GM18502 (cell line): ENCODE data around the gene KRTAP13-1.
A peak's percentile ranks its signal among the peaks of the same experiment; 100 is the strongest.

Experiments used
- ATAC-seq: cut with Tn5 transposase; IDR thresholded peaks from one replicate; pipeline ENCODE4 v1.9.1; 2021; ENCODE audit warnings: mild to moderate bottlenecking; ENCODE audit not compliant: unreplicated experiment, poor library complexity

Gene KRTAP13-1

GRCh38 chr21:30395731-30396130 lies at the start of gene KRTAP13-1:
KRTAP13-1 (plus strand) TSS chr21:30396031; CDS start chr21:30396087, 56 bp downstream.
- ATAC-seq, result no peak

GRCh38 chr21:30348506-30348905 lies 47.3 kb upstream of the KRTAP13-1 start, which contains the start of gene KRTAP23-1:
KRTAP23-1 (minus strand) TSS chr21:30348606; CDS start chr21:30348606, 0 bp downstream.
- no peak for ATAC-seq

- ATAC-seq, result no peak
Measured at GRCh38 chr21:30349572-30349971, 46.3 kb upstream of the KRTAP13-1 start.

GRCh38 chr21:30351534-30351933 lies 44.3 kb upstream of the KRTAP13-1 start:
- ATAC-seq, result no peak

DNA sequence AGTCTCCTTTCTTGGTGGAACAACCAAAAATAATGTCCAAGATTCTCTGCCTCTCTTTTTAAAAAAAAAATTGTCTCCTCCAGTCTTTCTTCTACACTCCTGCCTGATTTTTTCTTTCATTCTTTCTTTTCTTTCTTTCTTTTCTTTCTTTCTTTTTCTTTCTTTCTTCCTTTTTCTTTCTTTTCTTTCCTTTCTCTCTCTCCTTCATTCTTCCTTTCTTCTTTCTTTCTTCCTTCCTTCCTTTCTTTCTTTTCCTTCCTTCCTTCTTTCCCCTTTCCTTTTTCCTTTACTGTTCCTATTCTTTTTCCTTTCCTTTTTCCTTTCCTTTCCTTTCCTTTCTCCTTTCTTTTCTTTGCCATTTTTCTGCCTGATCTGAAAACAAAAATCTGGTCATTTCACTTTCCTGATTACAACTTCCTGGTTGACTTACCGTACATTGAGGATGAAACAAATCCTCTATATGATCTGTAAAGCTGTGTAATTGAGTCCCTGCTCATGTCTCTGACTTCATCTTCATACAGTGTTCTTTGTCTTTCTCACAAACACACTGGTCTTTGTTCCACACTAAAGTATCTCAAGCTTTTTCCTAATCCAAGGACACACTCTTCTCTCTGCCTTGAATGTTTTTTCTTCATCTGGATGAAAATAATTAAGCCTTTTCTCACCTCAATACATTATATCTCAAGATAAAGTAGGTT lies 41.4 kb upstream of the KRTAP13-1 start:
- no peak for ATAC-seq

- no peak for ATAC-seq
Measured at GRCh38 chr21:30355906-30356305, 39.9 kb upstream of the KRTAP13-1 start.

DNA sequence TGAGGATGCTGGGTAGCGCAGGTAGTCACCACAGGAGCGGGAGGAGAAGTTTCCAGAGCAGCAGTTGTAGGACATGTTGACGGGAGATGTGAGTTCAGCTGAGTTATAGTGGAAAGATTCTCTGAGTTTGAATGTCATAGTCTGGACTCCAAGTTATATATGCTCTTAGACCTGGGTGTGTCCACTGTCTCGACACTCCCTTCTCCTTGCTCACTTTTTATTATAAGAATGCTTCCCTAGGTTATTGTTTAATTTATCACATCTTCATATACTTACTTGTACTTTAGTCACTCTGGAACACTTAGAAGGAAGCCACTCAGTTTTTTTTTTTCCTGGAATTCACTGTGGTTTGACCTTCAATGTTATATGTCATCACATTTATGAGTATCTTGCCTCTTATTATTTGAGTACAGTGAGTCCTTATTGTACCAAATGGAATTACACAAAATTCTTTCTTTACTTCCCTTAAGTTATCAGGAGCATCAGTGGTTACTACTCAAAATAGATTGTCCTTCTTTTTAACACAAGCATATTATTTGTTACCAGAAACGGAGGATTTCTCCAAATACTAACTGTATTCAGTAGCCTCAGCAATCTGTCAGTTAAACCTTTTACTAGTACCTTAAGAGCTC lies 23.6 kb upstream of the KRTAP13-1 start, which contains the start of gene KRTAP13-2:
KRTAP13-2 (minus strand) TSS at position 133 of the 632 bp plus-strand sequence; CDS start at position 75, 58 bp downstream.
- ATAC-seq, result no peak

DNA sequence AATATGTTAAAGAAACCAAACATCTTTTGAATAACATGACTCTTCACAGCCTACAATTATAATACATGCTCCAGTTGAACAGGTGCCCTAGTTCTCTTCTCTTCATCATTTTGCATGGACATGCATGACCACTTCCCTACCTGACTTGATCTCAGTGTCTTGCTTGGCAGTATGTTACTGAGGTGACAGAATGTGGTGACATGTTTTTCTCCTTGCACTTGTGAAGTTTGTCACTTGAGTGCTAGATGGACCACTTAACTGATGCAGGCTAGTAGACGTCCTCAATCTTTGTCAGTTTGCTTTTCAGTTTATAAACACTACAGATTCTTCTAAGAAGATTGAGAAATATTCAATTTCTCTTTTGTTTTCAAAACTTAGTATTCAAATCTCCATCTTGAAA lies 13.6 kb upstream of the KRTAP13-1 start:
- ATAC-seq, result no peak

DNA sequence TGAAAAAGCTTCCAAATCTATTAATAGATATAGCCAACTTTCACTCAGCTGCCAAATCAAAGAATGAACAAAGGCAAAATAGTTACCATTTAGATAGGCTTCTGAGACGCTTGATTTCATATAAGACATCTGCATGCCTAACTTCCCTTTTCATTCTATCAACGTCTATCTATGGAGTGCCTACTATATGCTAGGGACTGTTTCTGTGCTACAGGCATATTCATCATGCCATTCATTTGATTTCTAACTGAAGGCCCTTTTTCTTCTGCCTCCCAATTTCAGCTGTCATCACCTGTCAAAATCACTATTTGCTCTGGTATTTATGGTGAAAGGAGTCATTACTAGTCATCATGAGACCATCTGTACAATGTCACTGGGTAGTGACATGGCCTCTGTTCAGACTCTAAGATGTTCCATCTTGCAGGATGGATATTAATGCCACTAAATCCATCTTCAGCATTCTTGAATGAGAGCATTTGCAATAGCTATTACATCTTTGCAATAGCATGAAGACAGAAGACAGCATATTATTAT lies 4.3 kb upstream of the KRTAP13-1 start:
- no peak for ATAC-seq

GRCh38 chr21:30408782-30409494 lies 13.1 kb downstream of the KRTAP13-1 start:
- ATAC-seq, result peak; percentile 80

GRCh38 chr21:30415993-30416392 lies 20.2 kb downstream of the KRTAP13-1 start:
- ATAC-seq, result no peak

- no peak for ATAC-seq
Measured at GRCh38 chr21:30425826-30426225, 30.0 kb downstream of the KRTAP13-1 start, which contains the start of gene KRTAP13-3. KRTAP13-3 (minus strand) TSS chr21:30425926; CDS start chr21:30425912, 14 bp downstream.

DNA sequence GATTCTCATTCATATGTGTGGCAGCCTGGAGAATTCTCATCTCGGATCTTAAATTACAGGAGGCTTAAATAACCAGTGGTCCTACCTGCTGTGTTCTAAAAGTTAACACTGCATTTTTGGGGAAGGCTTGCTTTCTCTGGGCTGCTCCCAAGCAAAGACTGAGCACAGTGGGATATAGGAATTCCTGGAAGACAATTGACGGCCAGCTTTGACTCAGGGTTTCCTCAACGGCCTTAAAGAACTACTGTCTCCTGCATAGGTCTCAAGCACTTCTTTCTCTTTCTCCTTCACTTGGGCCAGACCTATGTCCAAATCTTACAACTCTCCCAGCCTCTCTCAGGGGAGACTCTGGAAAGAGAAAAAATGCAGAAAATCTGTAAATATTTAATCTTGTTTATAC lies 30.9 kb downstream of the KRTAP13-1 start:
- ATAC-seq, result no peak

GRCh38 chr21:30430170-30430655 lies 34.4 kb downstream of the KRTAP13-1 start, which contains the start of gene KRTAP13-4:
KRTAP13-4 (plus strand) TSS chr21:30430220; CDS start chr21:30430276, 56 bp downstream.
- ATAC-seq, result no peak

GRCh38 chr21:30434033-30434631 lies 38.3 kb downstream of the KRTAP13-1 start:
- peak; percentile 84 for ATAC-seq

GRCh38 chr21:30437010-30437565 lies 41.3 kb downstream of the KRTAP13-1 start:
- ATAC-seq, result no peak

GRCh38 chr21:30439975-30440374 lies 44.1 kb downstream of the KRTAP13-1 start, which contains the start of gene KRTAP15-1:
KRTAP15-1 (plus strand) TSS chr21:30440275; CDS start chr21:30440328, 53 bp downstream.
- ATAC-seq, result no peak

DNA sequence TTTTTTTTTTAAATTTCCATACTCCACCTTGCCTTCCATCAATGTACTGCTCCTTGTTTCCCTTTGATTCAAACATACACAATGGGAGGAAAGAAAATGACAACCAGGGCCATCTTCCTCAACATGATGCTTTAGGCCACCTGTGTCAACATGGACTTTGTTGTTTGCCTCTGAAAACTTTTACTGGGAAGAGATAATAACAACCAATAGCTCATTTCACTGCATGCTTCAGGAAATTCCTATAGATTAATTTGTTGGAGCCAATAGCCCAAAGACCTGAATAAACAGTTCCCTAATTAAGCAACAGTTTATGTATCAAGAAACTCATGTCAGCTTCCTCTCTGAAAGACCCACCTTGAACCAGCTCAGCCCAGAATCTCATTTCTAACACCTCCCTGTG lies 47.4 kb downstream of the KRTAP13-1 start:
- no peak for ATAC-seq

DNA sequence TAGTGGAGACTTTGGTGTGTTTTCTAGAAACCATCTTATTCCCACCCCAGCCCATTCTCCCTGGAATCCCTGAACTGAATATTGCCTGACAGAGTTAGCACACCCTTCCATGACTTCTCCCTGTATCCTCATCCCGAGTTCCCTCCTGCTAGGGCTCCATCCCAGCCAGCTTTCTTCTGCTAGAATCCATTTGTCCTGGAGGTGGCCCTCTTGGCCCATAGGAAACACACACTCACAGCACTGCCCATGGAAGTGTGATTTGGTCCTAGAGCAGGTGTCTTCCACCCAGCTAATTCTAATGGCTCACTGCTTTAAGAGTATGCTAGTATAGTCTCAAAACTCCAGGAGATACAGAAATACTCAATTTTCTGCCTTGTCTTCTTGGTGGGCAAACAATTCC lies 48.4 kb downstream of the KRTAP13-1 start:
- no peak for ATAC-seq
